Stimulated activated CD8-positive, alpha-beta memory T cell treated with anti-CD3 and anti-CD28 coated beads, Interleukin-7, amount 100 ng/mL, for 1 hour (primary cell): ENCODE measurements around the gene ARMC5.
A peak's percentile ranks its signal among the peaks of the same experiment; 100 is the strongest.
"Not testable (repeated sequence)": the region's sequence is repeated elsewhere in the genome, so short reads cannot be mapped to it uniquely, and the experiment has no call there.

Experiments
- DNase-seq, 2 donors: peaks; one replicate each; pipeline ENCODE4 v3.0.0-alpha.2; 2020; ENCODE audit warnings: low read depth in 2 of 2

Gene ARMC5

DNA sequence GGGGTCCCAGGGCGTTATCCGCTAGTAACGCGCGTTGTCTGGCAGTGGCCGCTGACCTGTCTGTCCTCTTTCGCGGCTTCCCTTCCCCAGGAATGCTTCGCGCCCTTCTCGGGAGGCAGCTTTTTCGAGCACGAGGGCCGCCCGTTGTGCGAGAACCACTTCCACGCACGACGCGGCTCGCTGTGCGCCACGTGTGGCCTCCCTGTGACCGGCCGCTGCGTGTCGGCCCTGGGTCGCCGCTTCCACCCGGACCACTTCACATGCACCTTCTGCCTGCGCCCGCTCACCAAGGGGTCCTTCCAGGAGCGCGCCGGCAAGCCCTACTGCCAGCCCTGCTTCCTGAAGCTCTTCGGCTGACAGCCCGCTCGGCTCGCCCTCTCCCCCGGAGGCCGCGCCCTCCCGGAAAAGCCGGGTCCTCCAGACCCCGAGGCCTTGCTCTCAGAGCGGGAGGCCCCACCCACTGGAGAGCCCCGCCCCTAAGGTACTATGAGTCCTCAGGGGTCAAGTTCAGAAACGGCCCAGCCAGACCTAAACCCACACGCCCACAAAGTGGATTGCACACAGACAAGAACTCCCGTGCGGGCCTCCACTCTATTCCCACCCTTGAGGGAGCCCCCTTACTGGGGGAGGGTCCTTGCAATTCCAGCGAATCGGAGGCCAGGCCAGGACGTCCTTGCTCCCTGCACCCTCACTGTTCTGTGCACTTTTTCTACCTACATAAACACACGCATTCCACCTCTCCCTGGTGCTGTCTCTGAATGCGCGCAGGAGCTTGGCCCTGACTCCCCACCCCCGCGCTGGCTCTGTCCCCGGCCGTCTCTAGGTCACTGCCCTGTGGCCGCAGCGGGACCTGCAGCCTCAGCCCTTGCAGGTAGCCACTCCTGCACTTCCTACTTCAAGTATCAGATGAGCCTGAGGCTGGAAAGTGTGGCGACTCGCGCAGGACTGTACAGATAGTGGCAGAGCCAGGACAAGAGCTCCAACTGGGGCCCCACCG lies 18.2 kb downstream of the ARMC5 start:
- DNase-seq, result no peak

DNA sequence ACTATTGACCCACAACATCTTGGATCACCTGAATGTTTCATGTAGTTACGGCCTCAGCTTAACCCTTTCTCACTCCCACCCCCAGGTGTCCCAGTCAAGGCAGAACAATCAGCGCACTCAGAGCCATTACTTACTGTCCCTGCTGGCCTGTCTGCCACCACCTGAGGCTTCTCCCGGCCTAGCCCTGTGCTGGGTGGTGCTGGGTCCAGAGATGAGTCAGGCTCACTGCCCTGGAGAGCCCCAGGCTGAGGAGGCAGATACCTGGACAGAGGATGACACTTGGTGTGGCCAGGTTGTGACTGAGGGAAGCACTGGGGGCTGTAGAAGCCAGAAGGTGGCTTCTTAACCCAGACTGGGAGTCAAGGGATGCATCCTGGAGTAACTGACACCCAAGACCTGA lies 19.7 kb downstream of the ARMC5 start:
- DNase-seq, result no peak

DNA sequence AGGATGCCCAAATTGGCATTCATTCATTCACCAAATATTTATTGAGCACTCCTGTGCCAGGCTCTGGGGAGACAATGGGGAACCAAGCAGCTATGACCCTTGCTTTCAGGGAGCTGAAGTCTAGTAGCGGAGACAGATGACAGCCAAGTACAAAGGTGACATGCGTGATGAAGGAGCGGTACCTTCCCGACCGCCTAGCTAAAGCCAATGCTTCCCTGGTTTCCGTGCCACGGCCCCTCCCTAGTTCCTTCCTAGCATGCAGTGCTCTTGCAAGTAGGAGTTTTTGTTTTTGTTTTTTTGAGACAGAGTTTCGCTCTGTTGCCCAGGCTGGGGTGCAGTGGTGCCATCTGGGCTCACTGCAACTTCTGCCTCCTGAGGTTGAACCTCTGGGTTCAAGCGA lies 20.4 kb downstream of the ARMC5 start:
- DNase-seq, result no peak

DNA sequence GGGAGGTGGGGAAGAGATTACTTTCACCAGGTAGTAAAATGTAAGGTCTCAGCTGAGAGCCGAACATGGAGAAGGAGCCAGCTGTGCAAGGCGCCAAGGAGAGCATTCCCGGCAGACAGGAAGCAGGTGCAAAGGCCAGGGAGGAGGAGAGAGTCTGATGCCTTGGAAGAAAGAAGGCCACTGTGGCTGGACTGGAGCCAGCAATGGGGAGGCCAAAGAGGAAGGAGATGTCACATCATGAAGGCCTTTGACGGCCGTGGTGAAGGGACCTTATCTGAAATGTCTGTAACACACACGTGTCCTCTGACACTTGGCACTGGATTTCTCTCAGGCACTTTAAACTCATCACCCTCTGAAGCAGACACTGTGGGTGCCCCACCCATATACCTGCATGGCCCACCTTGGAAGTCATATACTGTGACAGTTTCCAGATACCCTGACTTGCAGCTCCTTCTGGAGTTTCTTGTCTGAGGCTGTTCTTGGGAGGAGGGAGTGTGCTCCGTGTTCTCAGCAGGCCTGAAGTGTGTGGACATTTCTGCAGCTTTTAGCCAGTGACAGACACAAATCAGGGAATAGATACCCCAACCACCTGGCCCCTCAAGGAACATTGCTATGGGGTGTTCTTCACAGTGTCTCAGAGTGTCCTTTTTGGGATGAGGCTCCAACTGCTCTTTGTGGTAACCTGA lies 21.7 kb downstream of the ARMC5 start:
- DNase-seq, result no peak

DNA sequence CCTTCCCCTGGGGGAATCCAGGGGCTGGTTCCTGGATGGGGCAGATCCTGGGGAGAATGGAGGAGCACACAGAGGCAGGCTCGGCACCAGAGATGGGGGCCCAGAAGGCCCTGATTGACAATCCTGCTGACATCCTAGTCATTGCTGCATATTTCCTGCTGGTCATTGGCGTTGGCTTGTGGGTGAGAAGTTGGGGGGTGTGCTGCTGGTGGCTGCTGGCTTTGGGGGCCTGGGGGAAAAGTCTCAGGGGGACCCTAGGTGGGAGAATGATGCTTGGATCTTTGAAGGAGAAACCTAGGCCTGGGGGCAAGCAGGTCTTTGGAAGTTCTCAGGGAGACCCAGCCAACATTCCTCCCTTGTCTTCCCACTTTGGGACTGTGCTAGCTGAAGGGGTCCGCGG lies 23.8 kb downstream of the ARMC5 start, which contains the start of gene SLC5A2:
TSS of gene SLC5A2 (plus strand) at position 43 of the 400 bp plus-strand sequence. CDS start at position 57, 14 bp downstream.
- DNase-seq, result no peak

DNA sequence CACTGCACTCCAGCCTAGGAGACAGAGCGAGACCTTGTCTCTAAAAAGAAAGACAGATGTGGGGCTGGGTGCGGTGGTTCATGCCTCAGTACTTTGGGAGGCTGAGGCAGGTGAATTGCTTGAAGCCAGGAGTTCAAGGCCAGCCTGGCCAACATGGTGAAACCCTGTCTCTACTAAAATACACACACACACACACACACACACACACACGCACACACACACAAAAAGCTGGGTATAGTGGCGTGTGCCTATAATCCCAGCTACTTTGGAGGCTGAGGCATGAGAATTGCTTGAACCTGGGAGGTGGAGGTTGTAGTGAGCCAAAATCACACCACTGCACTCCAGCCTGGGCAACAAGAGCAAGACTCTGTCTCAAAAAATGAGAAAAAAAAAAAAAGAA lies 24.7 kb downstream of the ARMC5 start:
- not testable (repeated sequence) for DNase-seq

DNA sequence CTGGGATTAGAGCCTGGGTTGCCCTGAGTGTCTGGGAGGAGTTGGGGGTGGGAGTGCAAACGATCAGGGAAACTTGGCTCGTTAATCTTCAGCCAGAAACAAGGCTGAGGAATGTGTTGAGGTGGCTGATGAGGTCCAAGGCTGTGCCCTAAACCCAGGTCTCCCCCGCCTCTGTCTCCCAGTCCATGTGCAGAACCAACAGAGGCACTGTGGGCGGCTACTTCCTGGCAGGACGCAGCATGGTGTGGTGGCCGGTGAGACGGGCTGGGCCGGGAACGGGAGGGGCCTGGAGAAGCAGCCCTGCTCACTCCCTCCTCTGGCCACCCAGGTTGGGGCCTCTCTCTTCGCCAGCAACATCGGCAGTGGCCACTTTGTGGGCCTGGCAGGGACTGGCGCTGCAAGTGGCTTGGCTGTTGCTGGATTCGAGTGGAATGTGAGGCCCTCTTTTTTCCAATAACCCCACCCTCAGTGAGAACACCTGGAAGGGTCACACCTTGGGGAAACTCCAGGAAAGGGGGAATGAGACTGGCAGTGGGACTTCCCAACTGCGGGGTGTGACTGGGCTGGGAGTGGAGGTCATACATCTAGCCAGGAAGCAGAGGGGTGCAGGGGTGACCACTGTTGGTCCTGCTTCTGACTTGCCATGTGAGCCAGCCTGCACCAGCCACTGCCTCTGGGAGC lies 25.3 kb downstream of the ARMC5 start:
- no peak for DNase-seq

DNA sequence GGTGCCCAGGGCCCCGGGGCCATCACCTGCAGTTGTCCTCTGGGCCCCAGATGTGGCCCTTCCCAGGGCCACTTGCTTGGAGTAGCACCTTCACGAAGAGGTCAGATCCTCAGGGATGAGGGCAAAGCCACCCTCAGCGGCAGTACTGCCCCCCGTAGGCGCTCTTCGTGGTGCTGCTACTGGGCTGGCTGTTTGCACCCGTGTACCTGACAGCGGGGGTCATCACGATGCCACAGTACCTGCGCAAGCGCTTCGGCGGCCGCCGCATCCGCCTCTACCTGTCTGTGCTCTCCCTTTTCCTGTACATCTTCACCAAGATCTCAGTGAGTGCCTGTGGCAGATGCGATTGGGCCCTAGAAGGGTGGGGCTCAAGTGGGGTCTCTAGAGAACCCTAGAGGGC lies 26.3 kb downstream of the ARMC5 start:
- no peak for DNase-seq

DNA sequence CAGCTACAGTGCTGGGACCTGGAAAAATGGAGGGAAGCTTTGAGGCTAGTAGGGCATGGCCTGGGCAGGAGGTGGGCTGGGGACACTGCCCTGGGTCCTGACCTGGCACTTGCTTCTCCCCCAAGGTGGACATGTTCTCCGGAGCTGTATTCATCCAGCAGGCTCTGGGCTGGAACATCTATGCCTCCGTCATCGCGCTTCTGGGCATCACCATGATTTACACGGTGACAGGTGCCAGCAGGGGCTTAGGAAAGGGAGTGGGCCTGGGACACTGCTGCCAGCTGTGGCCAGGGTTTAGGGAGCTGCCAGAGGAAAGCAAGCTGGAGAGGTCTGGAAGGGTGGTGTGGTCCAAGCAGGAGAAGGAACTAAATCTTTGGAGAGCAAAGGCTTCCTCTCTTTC lies 26.7 kb downstream of the ARMC5 start:
- DNase-seq, result no peak

DNA sequence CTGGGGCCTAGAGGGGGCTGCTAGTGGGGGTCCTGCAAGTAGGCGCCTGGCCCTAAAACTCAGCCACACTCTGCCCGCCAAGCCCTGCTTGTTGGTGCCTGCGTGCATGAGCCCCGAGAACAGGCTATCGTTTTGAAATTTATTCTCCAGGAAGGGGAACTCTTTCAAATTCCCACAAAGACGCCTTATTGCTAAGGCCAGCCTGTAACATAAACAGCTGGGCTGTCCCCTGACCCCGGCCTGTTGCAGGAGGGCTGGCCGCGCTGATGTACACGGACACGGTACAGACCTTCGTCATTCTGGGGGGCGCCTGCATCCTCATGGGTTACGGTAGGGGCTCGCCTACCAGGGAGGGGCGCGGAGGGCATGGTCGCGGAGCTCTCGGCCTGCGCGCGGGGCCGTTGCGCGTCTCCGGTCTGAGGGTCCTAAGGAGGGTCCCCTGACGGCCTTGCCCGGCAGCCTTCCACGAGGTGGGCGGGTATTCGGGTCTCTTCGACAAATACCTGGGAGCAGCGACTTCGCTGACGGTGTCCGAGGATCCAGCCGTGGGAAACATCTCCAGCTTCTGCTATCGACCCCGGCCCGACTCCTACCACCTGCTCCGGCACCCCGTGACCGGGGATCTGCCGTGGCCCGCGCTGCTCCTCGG lies 27.9 kb downstream of the ARMC5 start:
- no peak for DNase-seq

DNA sequence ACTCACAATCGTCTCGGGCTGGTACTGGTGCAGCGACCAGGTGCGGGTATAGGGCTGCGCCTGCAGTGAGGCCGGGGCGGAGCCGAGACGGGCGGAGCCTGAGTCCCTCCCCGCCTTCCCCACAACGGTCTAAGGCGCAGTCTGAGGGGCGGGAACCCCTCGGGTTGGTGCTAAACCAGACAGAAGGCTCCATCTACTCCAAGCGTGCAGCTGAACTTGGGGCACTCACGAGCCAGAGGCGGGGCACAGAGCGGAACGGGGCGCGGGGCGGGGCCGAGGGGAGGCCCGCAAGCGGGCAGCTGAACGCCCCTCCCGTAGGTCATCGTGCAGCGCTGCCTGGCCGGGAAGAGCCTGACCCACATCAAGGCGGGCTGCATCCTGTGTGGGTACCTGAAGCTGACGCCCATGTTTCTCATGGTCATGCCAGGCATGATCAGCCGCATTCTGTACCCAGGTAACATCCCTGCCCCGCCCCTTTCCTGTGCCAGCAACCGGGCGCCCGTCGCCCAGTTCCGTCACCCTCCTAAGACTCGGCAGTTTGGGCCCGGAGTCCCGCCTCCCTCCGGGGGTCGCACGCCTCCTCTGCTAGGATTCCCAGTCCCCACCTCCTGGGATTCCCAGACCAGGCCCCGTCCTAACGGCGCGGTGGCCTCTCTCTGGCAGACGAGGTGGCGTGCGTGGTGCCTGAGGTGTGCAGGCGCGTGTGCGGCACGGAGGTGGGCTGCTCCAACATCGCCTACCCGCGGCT lies 28.6 kb downstream of the ARMC5 start:
- peak; percentile 44 to 45 for DNase-seq

DNA sequence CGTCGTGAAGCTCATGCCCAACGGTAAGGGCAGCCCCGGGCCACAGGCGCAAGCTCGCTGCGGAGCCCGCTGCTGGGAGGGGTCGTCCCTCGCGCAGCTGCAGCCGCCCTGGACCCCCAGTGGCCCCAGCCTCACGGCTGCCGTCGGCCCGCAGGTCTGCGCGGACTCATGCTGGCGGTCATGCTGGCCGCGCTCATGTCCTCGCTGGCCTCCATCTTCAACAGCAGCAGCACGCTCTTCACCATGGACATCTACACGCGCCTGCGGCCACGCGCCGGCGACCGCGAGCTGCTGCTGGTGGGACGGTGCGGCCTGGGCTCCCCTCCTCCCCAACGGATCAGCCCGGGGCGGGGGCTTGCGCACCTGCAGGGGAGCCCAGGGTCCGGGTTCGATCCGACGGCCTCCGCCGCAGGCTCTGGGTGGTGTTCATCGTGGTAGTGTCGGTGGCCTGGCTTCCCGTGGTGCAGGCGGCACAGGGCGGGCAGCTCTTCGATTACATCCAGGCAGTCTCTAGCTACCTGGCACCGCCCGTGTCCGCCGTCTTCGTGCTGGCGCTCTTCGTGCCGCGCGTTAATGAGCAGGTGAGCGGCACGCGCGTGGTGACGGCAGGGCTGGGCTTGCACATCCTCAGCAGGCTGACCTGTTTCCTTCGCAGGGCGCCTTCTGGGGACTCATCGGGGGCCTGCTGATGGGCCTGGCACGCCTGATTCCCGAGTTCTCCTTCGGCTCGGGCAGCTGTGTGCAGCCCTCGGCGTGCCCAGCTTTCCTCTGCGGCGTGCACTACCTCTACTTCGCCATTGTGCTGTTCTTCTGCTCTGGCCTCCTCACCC lies 29.4 kb downstream of the ARMC5 start:
- DNase-seq, result no peak

DNA sequence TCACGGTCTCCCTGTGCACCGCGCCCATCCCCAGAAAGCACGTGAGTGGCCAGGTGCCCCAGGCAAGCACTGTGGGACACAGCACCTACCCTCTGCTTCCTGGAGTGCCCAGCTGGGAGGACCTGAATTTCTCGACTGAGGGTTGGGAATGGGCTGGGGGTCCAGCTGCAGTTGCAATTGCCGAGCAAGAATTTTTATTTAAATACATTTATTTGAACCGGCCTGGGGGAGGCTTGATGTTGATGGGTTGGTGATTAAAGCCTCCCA lies 29.9 kb downstream of the ARMC5 start:
- DNase-seq, result no peak

DNA sequence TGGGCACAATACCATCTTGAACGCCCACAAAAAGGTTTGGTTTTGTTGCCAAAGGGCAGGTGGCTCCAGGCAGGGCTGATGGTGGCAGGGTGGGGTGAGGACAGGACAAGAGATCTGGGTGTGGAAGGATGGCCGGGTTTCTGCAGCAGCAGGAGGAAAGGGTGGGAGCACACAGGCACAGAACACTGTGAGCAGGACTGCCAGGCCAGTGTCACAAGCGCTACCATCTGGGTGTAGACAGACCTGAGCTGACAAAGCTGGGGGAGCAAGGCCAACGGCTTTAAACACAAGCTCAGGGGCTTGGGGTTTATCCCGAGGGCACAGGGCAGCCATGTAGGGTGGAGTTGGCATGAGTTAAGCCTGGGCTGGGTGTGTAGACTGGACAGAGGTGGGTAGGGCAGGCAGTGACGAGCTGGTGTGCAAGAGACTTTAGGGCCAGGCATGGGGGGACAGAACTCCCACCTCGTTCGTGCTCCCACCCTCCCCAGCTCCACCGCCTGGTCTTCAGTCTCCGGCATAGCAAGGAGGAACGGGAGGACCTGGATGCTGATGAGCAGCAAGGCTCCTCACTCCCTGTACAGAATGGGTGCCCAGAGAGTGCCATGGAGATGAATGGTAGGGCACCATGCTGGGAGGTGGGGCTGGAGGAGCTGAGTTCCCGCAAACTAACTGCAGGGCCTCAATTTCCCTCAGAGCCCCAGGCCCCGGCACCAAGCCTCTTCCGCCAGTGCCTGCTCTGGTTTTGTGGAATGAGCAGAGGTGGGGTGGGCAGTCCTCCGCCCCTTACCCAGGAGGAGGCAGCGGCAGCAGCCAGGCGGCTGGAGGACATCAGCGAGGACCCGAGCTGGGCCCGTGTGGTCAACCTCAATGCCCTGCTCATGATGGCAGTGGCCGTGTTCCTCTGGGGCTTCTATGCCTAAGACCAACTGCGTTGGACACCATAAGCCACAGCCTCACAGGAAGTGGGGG lies 30.6 kb downstream of the ARMC5 start:
- no peak for DNase-seq

DNA sequence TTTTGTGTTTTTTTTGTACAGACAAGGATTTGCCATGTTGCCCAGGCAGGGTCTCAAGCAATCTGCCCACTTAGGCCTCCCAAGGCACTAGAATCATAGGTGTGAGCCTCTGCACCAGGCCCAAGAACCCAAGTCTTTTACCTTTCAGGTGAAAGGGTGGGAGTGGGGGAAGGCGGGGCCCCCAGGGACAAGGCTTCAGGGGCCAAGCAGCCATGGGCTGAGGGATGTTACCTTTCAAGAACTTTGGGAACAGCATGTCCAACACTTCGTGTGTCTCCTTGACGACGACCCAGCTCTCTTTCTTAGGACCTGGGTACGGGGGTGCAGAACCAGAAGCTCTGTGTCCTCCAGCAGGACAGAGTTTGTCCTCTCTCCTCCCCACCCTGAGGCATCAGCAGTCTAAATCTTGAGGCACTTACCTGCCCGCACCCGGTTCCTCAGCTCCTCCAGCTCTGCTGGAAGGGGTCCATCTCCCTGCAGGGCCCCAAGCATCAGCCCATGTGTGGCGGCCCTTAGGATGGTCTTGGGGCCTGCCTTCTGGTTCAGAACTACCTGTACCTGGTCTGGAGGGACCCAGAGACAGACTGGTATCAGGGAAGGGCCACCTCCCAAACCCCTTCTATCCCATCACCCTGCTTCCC lies 32.6 kb downstream of the ARMC5 start:
- no peak for DNase-seq

DNA sequence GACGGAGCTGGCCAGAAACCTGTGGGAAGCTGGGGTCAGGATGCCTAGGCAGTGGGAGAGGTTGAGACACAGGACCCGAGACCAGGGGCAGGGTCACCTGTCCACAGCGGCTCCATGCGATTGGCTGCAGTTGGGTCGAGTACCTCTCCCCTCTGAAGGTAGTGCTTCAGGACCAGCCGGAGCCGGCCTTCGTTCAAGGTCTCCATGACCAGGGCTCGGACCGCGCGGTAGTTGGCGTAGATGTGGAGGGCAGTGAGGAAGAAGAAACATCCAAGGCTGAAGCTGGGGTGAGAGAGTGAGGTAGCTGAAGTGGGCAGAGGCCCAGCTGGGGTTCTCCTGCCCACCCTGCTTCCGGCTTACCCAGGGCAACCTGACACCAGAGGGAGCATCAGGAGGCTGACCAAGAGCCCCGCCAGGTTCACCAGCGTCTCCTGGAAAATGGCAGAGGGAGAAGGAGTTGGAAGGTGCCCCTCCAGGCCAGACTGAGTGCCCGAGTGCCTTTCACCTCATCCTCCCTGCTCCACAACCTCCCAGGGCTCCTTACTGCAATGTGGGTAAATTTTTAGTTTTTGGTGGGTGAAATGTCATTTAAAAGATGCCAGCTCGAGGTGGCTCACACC lies 34.3 kb downstream of the ARMC5 start:
- no peak for DNase-seq

DNA sequence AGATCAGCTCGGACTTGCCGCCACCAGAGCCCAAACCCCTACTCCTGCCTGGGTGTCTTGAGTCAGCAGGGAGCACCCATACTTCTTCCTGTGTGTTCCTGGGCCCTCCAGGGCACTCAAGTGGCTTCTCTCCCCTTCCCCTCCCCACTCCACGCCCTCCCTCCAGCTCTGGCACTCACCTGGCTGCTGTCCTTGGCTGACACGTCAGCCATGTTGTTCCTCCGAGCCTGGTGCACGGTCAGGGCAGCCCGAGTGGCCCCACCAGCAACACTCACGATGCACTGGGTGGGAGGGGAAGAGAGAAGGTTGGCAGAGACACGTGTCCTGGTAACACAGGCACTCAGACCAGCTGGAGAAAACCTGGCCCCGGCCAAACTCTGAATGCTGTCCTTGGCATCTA lies 37.4 kb downstream of the ARMC5 start:
- DNase-seq, result no peak

DNA sequence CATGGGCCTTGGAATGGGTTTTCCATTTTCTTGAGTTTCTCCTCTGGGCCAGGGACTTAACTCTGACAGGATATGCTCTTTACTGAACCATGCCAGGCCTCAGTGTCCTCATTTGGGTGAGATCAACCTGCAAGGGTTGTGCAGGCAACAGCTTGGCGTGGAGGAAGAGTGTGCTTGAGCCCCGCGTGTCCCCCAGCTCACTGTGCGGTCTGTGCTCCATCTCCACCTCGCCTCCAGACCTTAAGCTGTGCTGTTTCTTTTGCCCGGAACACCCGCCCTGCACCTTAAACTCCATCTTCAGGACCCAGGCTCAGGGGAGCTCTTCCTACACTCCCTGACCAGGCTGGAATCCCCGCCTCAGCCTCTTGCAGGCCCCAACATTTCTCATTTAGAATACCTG lies 39.2 kb downstream of the ARMC5 start:
- no peak for DNase-seq
